GM12872 (cell line): Measurements from ENCODE around the gene ZNF544.
A peak's percentile ranks its signal among the peaks of the same experiment; 100 is the strongest.

ENCODE experiments used
- TF ChIP-seq, protein P1 (sequence below): IDR thresholded peaks from 3 replicates; pipeline ENCODE4 v1.5.1; 2011; ENCODE audit warnings: low read depth, mild to moderate bottlenecking, low read length, moderate library complexity; ENCODE audit not compliant: insufficient read depth

The ZNF544 gene

DNA sequence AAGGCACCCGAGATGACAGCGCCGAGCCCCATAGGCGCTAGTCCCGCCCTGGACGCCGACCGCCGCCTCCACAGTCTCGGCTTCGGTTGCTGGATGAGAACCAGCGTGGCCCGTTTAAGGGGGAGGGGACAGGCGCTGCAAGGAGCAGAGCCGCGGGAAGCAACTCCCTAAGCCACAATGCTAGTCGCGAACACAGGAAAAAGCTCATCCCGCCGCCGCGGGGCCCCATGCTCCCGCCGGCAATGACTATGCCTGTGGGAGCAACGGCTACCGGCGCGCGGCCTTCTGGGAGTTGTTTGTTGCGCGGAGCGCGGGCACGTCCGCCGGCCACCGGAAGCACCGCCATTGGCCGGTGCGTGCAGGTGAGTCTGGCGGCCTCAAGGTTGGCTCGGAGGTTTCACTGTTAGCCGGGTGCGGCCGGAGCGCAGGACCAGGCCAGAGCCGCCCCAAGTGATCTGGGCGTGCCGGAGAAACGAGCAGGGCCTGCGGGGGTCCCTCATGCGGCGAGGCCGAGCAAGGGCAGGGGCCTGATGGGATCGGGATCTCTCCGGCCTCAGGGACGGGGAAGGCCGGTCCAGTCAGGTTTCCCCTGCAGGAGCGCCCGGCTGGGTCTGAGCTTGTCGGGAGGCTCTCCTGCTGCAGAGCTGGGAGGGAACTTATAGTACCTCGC lies at the start of gene ZNF544:
Gene ZNF544 (plus strand): TSS at position 330 of the 670 bp plus-strand sequence. CDS start 15,110 bp downstream, outside the sequence.
- TF ChIP-seq, protein P1, sequence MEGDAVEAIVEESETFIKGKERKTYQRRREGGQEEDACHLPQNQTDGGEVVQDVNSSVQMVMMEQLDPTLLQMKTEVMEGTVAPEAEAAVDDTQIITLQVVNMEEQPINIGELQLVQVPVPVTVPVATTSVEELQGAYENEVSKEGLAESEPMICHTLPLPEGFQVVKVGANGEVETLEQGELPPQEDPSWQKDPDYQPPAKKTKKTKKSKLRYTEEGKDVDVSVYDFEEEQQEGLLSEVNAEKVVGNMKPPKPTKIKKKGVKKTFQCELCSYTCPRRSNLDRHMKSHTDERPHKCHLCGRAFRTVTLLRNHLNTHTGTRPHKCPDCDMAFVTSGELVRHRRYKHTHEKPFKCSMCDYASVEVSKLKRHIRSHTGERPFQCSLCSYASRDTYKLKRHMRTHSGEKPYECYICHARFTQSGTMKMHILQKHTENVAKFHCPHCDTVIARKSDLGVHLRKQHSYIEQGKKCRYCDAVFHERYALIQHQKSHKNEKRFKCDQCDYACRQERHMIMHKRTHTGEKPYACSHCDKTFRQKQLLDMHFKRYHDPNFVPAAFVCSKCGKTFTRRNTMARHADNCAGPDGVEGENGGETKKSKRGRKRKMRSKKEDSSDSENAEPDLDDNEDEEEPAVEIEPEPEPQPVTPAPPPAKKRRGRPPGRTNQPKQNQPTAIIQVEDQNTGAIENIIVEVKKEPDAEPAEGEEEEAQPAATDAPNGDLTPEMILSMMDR: peak; percentile 20; the same call in 1 of the 3 replicates

DNA sequence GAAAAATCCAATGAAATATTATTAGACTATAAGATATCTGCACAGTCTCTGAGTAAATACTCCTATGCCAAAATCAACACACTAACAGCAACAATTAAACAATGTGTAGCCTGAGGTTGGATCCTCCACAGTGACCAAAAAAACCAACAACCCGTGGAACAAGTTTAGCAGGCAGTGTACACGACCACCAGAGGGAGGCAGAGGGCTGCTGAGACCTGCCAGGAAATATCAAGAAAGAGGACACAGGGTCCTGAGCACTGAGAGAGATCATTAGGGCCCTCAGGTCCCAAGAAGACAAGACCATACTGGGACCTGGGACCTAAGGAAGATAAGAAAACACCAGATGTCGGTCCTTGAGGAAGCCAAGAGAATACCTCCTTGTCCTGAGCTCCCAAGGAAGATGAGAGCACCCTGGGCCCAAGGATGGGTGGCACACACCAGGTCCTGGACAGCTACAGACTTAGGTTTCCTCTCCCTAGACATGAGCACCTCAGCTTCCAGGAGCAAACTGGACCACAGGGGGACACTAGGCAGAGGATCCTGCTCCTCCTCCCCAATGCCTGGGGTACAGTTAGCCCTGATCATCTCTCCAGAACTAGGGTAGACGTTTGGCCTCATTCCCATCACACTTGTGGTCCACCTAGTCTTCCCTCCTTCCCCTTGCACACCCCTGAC lies 46.7 kb upstream of the ZNF544 start:
- TF ChIP-seq, protein P1: peak; percentile 67

DNA sequence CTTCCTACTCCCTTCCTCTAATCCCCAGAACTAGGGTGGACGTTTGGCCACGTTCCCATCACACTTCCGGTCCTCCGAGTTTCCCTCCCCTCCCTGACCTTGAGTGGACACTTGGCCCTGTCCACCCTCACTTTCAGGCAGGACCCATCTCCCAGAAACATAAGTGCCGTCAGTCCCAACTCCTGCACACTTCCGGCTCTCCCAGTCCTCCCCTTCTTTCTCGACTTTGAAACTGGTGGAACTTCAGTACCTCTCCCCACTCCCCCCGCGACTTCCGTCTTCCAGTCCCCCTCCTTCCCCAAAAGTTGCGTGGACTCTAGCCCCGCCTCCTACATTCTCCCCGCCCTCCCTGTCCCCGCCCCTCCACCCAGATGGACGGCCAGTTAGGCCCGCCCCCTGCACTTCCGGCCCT lies 46.1 kb upstream of the ZNF544 start:
- TF ChIP-seq, protein P1: no peak

DNA sequence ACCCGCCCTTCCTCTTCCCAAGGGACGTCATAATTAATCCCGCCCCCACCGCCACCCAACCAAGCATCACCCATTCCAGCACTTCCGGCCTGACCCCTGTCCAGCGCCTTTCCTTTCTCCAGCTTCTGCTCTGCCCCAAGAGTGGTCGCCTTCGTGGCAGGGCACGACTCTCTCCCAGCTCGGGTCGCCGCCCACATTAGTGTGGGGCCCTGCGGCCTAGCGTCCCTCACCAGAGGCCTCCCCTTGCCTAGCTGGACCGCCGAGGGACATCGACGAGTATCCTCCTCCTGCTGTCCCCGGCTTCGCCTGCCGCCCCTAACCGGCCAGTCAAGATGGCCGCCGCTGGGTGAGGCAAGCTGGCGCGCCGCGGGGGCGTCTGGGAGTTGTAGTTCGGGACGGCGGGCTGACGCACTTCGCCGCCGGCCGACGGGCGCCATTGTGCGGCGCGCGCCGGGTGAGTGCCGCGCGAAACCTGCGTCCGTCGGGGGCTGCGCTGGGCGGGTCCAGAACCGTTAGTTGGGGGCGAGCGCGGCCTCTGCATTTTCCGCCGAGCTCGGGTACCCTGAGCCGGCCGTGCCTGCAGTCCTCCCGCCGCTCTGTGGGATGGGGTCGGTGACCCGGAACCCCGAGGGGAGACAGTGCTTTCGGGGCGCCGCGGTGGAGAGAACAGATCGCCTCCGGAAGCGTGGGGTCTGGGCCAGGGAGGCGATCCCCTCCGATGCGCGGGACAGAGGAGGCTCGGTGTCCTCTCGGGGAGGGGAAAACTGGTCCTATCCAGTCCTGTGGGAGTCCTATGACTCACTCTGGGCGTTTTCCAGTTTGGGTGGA lies 45.5 kb upstream of the ZNF544 start, which contains the start of gene ZNF274:
Gene ZNF274 (plus strand): TSS at position 73 of the 828 bp plus-strand sequence. CDS start 905 bp downstream, outside the sequence.
- TF ChIP-seq, protein P1: no peak

DNA sequence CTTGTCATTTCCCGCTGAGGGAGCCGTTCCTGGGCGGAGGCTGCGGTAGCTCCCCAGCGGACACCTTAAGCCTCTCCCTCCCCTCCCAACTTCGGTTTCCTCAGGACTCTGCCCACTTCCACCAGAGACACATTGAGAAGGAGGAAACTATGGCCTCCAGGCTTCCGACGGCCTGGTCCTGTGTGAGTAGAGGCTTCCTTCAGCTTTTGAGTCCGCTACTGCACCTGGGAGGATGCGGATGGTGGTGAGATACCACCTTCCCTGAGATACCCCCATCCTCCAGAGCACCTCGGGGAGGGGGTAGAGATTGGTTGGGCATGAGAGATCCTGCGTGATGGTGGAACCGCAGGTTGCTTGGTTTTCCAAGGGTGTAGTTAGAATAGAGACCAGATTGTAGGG lies 44.9 kb upstream of the ZNF544 start:
- TF ChIP-seq, protein P1: no peak

DNA sequence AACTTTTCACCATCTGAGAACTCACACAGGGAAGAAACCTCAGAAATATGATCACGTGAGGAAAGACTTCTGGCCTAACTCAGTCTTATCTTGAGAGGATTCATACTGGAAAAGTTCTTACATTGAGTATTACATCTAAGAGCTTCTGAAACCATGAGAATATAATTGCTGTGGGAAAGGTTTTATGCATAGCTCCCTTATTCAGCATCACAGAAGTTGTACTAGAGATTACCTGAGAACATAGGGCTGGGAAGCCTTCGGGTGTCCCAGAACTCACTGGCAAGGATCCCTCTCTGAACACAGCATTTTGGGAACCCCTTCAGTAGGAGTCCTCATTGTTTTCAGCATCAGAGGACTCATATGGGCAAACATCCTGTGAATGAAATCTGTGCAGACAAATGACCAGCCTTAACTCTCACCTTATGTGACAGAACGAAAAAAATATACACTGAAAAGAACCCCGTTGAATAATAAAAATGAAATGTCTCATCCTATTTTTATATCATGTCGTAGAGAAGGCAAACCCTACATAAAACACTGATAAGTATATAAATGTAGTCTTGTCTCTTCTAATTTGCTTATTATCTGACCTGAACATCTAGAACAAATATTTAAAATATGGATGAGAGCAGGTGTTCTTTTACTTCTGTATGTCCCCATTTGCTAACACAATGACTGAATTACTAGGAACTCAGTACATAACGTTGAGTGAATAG lies 31.7 kb upstream of the ZNF544 start:
- TF ChIP-seq, protein P1: no peak
